Astrocyte (in vitro differentiated cells and primary cell): ENCODE measurements around the gene COPS7A. TPM values are rescaled to one million over a fixed set of nuclear protein-coding genes. Genes with fewer than 3 reads are reported as not detected.

Source experiments
- DNase-seq: peaks from one replicate; pipeline ENCODE4 v3.0.0-alpha.2; 2010; ENCODE audit warnings: low read depth
- FAIRE-seq: peaks from 2 replicates; lab custom pipeline; 2011; peaks lifted over from hg19 to GRCh38; lab: Jason Lieb, UNC
- H2AFZ ChIP-seq: 2 replicates; pipeline ENCODE4 v1.6.0; 2012; ENCODE audit warnings: low read depth, low read length, inconsistent platforms
- H3K27ac ChIP-seq: 2 replicates; pipeline ENCODE4 v1.5.1; 2011; ENCODE audit warnings: low read depth, low read length, inconsistent platforms
- H3K27me3 ChIP-seq: 2 replicates; pipeline ENCODE4 v1.6.0; 2011; ENCODE audit warnings: low read length, inconsistent platforms; ENCODE audit not compliant: insufficient read depth
- H3K36me3 ChIP-seq: 2 replicates; pipeline ENCODE4 v1.5.1; 2011; ENCODE audit warnings: low read length, inconsistent platforms; ENCODE audit not compliant: insufficient read depth
- H3K4me1 ChIP-seq: 2 replicates; pipeline ENCODE4 v1.5.1; 2011; ENCODE audit warnings: low read length, inconsistent platforms; ENCODE audit not compliant: insufficient read depth
- H3K4me2 ChIP-seq: 2 replicates; pipeline ENCODE4 v1.6.0; 2012; ENCODE audit warnings: low read length, inconsistent platforms
- H3K4me3 ChIP-seq: 2 replicates; pipeline ENCODE4 v1.5.1; 2011; ENCODE audit warnings: low read depth, mild to moderate bottlenecking, low read length, inconsistent platforms; ENCODE audit not compliant: insufficient read depth
- H3K79me2 ChIP-seq: 2 replicates; pipeline ENCODE4 v1.6.0; 2012; ENCODE audit warnings: mild to moderate bottlenecking, low read length, inconsistent platforms; ENCODE audit not compliant: insufficient read depth
- H3K9ac ChIP-seq: 2 replicates; pipeline ENCODE4 v1.6.0; 2012; ENCODE audit warnings: mild to moderate bottlenecking, low read length, inconsistent platforms
- H3K9me3 ChIP-seq: 2 replicates; pipeline ENCODE4 v1.5.1; 2012; ENCODE audit warnings: low read depth, mild to moderate bottlenecking, low read length, inconsistent platforms; ENCODE audit not compliant: insufficient read depth
- H4K20me1 ChIP-seq: 2 replicates; pipeline ENCODE4 v1.6.0; 2012; ENCODE audit warnings: low read length, inconsistent platforms; ENCODE audit not compliant: insufficient read depth
- H3K27ac Mint-ChIP-seq: one replicate; pipeline ENCODE4 v1.8.0; 2021; ENCODE audit warnings: mild to moderate bottlenecking, mixed read lengths; ENCODE audit not compliant: unreplicated experiment
- H3K27me3 Mint-ChIP-seq: one replicate; pipeline ENCODE4 v1.8.0; 2021; ENCODE audit warnings: low read depth, mixed read lengths; ENCODE audit not compliant: unreplicated experiment
- H3K36me3 Mint-ChIP-seq: one replicate; pipeline ENCODE4 v1.8.0; 2021; ENCODE audit warnings: low read depth, mixed read lengths; ENCODE audit not compliant: unreplicated experiment
- H3K4me1 Mint-ChIP-seq: one replicate; pipeline ENCODE4 v1.8.0; 2021; ENCODE audit warnings: low read depth, mixed read lengths; ENCODE audit not compliant: unreplicated experiment
- H3K4me3 Mint-ChIP-seq: one replicate; pipeline ENCODE4 v1.8.0; 2021; ENCODE audit warnings: mild to moderate bottlenecking, moderate library complexity, mixed read lengths; ENCODE audit not compliant: unreplicated experiment
- H3K9me3 Mint-ChIP-seq: one replicate; pipeline ENCODE4 v1.8.0; 2021; ENCODE audit warnings: mild to moderate bottlenecking, mixed read lengths; ENCODE audit not compliant: unreplicated experiment
- EZH2 ChIP-seq: IDR thresholded peaks from 2 replicates; pipeline ENCODE4 v1.6.1; 2012; ENCODE audit warnings: mild to moderate bottlenecking, low read length, inconsistent platforms; ENCODE audit not compliant: insufficient read depth
- total RNA-seq: library from RNA; stranded (reverse); gene quantifications from 2 replicates; pipeline ENCODE4 v1.2.1, GENCODE V29; 2021
- TF ChIP-seq, protein P1 (sequence below): IDR thresholded peaks from 2 replicates; pipeline ENCODE4 v1.5.1; 2011; ENCODE audit warnings: low read depth, mild to moderate bottlenecking, inconsistent platforms, low read length, moderate library complexity; ENCODE audit not compliant: insufficient read depth

Gene COPS7A
- total RNA-seq, 1 donor from 2014 or later, result 47.3 TPM

DNA sequence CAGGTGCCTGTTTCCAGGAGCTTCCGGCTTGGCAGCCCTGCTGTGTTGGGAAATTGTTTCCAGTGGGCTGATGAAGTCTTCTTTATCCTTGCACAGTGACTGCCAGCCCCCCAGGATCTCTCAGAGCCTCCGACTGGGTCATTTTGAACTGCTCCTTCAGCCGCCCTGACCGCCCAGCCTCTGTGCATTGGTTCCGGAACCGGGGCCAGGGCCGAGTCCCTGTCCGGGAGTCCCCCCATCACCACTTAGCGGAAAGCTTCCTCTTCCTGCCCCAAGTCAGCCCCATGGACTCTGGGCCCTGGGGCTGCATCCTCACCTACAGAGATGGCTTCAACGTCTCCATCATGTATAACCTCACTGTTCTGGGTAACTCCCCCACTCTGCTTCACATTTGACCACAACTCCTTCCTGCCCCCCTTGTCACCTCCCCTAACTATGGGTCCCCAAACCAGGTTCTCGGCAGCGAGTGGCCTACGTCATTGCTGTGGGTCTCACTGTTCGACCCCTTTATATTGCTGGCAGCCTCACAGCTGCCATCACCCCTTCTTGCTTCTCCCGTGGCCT lies 50.7 kb downstream of the COPS7A start:
- Histone ChIP-seq H3K4me3 (no peak overlapping the region), H2AFZ (no peak overlapping the region), H3K79me2 (peaks cover 4% of the 10 kb centered on the region), H3K36me3 (peaks cover 16% of the 10 kb centered on the region), H3K9me3 (no peaks in the 10 kb centered on the region), H3K4me1 (peaks cover 13% of the 10 kb centered on the region), H3K27me3 (no peaks in the 10 kb centered on the region), H3K9ac (no peak overlapping the region), H3K27ac (no peak overlapping the region), H4K20me1 (peaks cover 26% of the 10 kb centered on the region), H3K4me2 (no peak overlapping the region)
- Mint-ChIP-seq H3K27ac (no peak overlapping the region), H3K4me3 (peak overlapping the region; percentile 60), H3K27me3 (peaks cover 38% of the 10 kb centered on the region), H3K36me3 (peaks cover 29% of the 10 kb centered on the region), H3K4me1 (peaks cover 15% of the 10 kb centered on the region), H3K9me3 (peaks cover under 1% of the 10 kb centered on the region)
- FAIRE-seq (no peak), DNase-seq (no peak)
- TF ChIP-seq EZH2, result no peak
- TF ChIP-seq, protein P1, sequence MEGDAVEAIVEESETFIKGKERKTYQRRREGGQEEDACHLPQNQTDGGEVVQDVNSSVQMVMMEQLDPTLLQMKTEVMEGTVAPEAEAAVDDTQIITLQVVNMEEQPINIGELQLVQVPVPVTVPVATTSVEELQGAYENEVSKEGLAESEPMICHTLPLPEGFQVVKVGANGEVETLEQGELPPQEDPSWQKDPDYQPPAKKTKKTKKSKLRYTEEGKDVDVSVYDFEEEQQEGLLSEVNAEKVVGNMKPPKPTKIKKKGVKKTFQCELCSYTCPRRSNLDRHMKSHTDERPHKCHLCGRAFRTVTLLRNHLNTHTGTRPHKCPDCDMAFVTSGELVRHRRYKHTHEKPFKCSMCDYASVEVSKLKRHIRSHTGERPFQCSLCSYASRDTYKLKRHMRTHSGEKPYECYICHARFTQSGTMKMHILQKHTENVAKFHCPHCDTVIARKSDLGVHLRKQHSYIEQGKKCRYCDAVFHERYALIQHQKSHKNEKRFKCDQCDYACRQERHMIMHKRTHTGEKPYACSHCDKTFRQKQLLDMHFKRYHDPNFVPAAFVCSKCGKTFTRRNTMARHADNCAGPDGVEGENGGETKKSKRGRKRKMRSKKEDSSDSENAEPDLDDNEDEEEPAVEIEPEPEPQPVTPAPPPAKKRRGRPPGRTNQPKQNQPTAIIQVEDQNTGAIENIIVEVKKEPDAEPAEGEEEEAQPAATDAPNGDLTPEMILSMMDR, result no peak

DNA sequence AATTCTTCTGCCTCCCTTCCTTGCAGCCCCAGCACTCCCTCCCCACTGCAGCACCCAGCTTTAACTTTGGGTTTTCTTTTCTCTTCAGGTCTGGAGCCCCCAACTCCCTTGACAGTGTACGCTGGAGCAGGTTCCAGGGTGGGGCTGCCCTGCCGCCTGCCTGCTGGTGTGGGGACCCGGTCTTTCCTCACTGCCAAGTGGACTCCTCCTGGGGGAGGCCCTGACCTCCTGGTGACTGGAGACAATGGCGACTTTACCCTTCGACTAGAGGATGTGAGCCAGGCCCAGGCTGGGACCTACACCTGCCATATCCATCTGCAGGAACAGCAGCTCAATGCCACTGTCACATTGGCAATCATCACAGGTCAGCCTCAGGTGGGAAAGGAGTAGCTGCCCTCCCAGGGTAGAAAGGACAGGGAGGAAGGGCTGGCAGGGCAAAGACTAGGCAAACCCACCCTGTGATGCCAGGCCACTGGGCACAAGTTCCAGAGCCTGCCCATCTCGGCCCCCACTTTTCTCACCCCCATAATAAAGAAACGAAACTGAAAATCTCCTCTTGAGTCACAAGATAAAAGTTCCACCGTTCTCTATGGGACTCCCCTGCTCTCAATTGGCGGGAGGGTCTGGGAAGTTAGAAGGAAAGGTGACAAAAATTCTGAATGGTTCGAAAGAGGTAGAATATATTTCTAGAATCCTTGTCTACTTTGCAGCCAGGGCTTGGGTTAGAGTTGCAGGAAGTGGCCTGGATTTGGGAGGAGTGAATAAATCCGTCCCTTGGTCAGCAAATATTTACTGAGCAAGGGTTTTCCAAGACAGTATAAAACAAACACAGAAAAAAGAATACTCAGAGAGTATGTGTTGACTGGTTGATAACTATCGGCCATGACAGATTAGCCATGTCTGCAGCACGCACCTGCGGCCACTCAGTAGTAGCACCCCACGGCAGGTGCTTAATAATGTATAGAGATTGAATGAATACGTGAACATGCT lies 51.6 kb downstream of the COPS7A start:
- Mint-ChIP-seq H3K9me3 (peaks cover 2% of the 10 kb centered on the region), H3K27ac (no peak overlapping the region), H3K4me3 (no peak overlapping the region), H3K36me3 (peaks cover 26% of the 10 kb centered on the region), H3K27me3 (peaks cover 38% of the 10 kb centered on the region), H3K4me1 (peaks cover 15% of the 10 kb centered on the region)
- H3K9me3 ChIP-seq, result no peaks in the 10 kb centered on the region
- H3K9ac ChIP-seq, result no peak overlapping the region
- DNase-seq (no peak), FAIRE-seq (no peak)
- no peak overlapping the region for H2AFZ ChIP-seq
- no peaks in the 10 kb centered on the region for H3K27me3 ChIP-seq
- H4K20me1 ChIP-seq, result peaks cover 17% of the 10 kb centered on the region
- H3K4me1 ChIP-seq, result peaks cover 12% of the 10 kb centered on the region
- TF ChIP-seq EZH2, result no peak
- TF ChIP-seq, protein P1, result no peak
- H3K36me3 ChIP-seq, result peaks cover 15% of the 10 kb centered on the region
- no peak overlapping the region for H3K27ac ChIP-seq
- no peak overlapping the region for H3K4me2 ChIP-seq
- H3K79me2 ChIP-seq, result no peaks in the 10 kb centered on the region
- no peak overlapping the region for H3K4me3 ChIP-seq

DNA sequence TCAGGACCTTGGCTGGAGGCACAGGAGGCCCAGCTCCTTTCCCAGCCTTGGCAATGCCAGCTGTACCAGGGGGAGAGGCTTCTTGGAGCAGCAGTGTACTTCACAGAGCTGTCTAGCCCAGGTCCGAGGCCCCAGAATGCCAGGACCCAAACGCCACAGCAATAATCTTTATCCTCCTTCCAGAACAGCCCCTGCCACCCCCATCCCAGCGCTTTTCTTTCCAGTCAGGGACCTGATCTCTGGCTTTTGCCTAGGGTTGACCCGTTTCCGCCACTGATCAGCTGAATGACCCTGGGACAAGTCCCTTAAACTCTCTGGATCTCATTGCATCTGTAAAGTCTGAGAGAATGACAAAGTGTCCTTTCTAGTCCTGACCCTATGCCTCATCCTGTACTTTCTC lies 53.5 kb downstream of the COPS7A start:
- Histone ChIP-seq H3K27me3 (no peaks in the 10 kb centered on the region), H3K4me3 (no peak overlapping the region), H4K20me1 (no peaks in the 10 kb centered on the region), H3K79me2 (no peaks in the 10 kb centered on the region), H3K9me3 (no peaks in the 10 kb centered on the region), H3K36me3 (peaks cover 4% of the 10 kb centered on the region), H3K4me1 (peaks cover 6% of the 10 kb centered on the region), H3K9ac (no peak overlapping the region), H3K4me2 (no peak overlapping the region), H3K27ac (no peak overlapping the region), H2AFZ (no peak overlapping the region)
- Mint-ChIP-seq H3K9me3 (peaks cover 2% of the 10 kb centered on the region), H3K27me3 (peaks cover 39% of the 10 kb centered on the region), H3K36me3 (peaks cover 18% of the 10 kb centered on the region), H3K27ac (no peak overlapping the region), H3K4me3 (no peak overlapping the region), H3K4me1 (peaks cover 9% of the 10 kb centered on the region)
- TF ChIP-seq EZH2, result no peak
- TF ChIP-seq, protein P1, result no peak
- FAIRE-seq, result no peak
- no peak for DNase-seq
